Measurements from ENCODE around the gene CLTCL1. TPM values are rescaled to one million over a fixed set of nuclear protein-coding genes. Genes with fewer than 3 reads are reported as not detected.
A peak's percentile ranks its signal among the peaks of the same experiment; 100 is the strongest.

CLTCL1 gene
- total and polyA plus RNA-seq, 9 of the 15 experiments (the other 6 are each of a cell fraction or from before 2014, with no cell fraction given), result 1.1 to 11.7 (median 5.0) TPM

GRCh38 chr22:19287889-19288288 is 3.6 kb downstream of the CLTCL1 start:
- CTCF ChIA-PET (ENCODE audit: low intra/inter-chr PET ratio), result no interaction called here
- H3K9ac ChIP-seq (ENCODE audit: insufficient read depth in 1 of 2, low read depth in 2 of 2, low read length in 2 of 2), result no peak overlapping the region
- peaks cover 34 to 37% of the 10 kb centered on the region in 2 experiments; a peak in 4 of 5 replicates for H3K27me3 ChIP-seq (ENCODE audit: control insufficient read depth in 2 of 2, insufficient read depth in 2 of 2, low read length in 2 of 2)
- H3K9me3 ChIP-seq (replicated peaks; ENCODE audit: control insufficient read depth, insufficient read depth, low read depth, low read length), result no peaks in the 10 kb centered on the region
- H3K27ac ChIP-seq (ENCODE audit: extremely low read depth, low read depth, low read length), result no peak overlapping the region
- H3K36me3 ChIP-seq (ENCODE audit: control insufficient read depth, insufficient read depth, low read length), result no peaks in the 10 kb centered on the region
- peaks cover 5% of the 10 kb centered on the region for H3K9me1 ChIP-seq (ENCODE audit: control insufficient read depth, insufficient read depth, low read length)
- POLR2A ChIA-PET, result interaction anchor here (0.6 to 2.3 kb wide), 9 partner anchors 8 to 1346 kb away, joined by 3 to 8 read pairs (median 6); no protein-coding TSS in a partner anchor
- peaks cover 18% of the 10 kb centered on the region for H4K20me1 ChIP-seq (replicated peaks; ENCODE audit: control insufficient read depth, insufficient read depth, low read length)
- DNase-seq (ENCODE audit: extremely low read depth in 1 of 4, low spot score in 3 of 4) (no peak), FAIRE-seq (no peak), ATAC-seq (no peak)
- no peak overlapping the region for H2AFZ ChIP-seq (ENCODE audit: low read depth, low read length)
- H3K4me3 ChIP-seq, result no peak overlapping the region
- H3K4me2 ChIP-seq (ENCODE audit: insufficient read depth, low read length), result no peak overlapping the region
- intact Hi-C loops (cut with micrococcal nuclease), result no loop called here
- BruUV-seq (replicated peaks), result no TSS peak
- 8% methylated on average over 4 of the region's 4 CpGs for WGBS (ENCODE audit: insufficient coverage, low coverage, missing lambda C conversion rate)
- in situ Hi-C loops (cut with MboI), result no loop called here
- peaks cover 22% of the 10 kb centered on the region in 2 experiments; a peak in 4 of 5 replicates for H3K4me1 ChIP-seq (replicated peaks in 1 of 2; ENCODE audit: control insufficient read depth in 2 of 2, insufficient read depth in 2 of 2, low read length in 2 of 2)
- no peaks in the 10 kb centered on the region for H3K79me2 ChIP-seq (ENCODE audit: control insufficient read depth, insufficient read depth, low read length)
- TF ChIP-seq ZNF212 (CRISPR knock-in tag; IDR thresholded peaks at IDR 0.05) (no peak), STAG1 (CRISPR knock-in tag; IDR thresholded peaks at IDR 0.05; ENCODE audit: borderline replicate concordance) (no peak), CEBPG (CRISPR knock-in tag; IDR thresholded peaks at IDR 0.05) (no peak), CEBPG (tag; conservative IDR thresholded peaks at IDR 0.05 in 1 of 2, IDR thresholded peaks at IDR 0.05 in 1 of 2) (peak in 1 of 2 experiments; percentile 60; a peak in 2 of 4 replicates), MNT (conservative IDR thresholded peaks at IDR 0.05) (no peak), MAFK (IDR thresholded peaks at IDR 0.05; ENCODE audit: low read length) (no peak), CHD4 (IDR thresholded peaks at IDR 0.05; ENCODE audit: insufficient read depth, insufficient replicate concordance, low read depth, low read length, poor library complexity, severe bottlenecking) (no peak), ZNF217 (CRISPR knock-in tag; IDR thresholded peaks at IDR 0.05) (no peak), KDM2B (CRISPR knock-in tag; IDR thresholded peaks at IDR 0.05) (0 out of 2 replicates have a peak, but pooled peaks have one; percentile 44), GTF3C2 (IDR thresholded peaks at IDR 0.05; ENCODE audit: borderline replicate concordance, extremely low read depth, insufficient read length) (no peak), OTX1 (CRISPR knock-in tag; IDR thresholded peaks at IDR 0.05) (no peak), SFPQ (IDR thresholded peaks at IDR 0.05; ENCODE audit: low read depth, low read length) (no peak), HMBOX1 (IDR thresholded peaks at IDR 0.05) (0 out of 2 replicates have a peak, but pooled peaks have one; percentile 7), ILF3 (IDR thresholded peaks at IDR 0.05; ENCODE audit: borderline replicate concordance) (no peak), FOS (IDR thresholded peaks at IDR 0.05; ENCODE audit: extremely low read depth, insufficient read length) (no peak)
